Aorta (tissue), 5 donors: Measurements from ENCODE around the gene ADAMTSL3. TPM values are rescaled to one million over a fixed set of nuclear protein-coding genes. Genes with fewer than 3 reads are reported as not detected.
A peak's percentile ranks its signal among the peaks of the same experiment; 100 is the strongest.

ENCODE experiments used
- ATAC-seq: fragments of 200-7000 bp; cut with Tn5 transposase; one replicate; pipeline ENCODE4 v1.9.1; 2022; ENCODE audit warnings: moderate library complexity; ENCODE audit not compliant: low FRiP score
- DNase-seq, 2 donors: peaks; one replicate each; pipeline ENCODE4 v3.0.0-alpha.2; 2020
- H3K27ac ChIP-seq, 2 donors: one replicate each; pipeline ENCODE4 v1.5.1; 2013; ENCODE audit warnings: low read length in 2 of 2, mild to moderate bottlenecking in 2 of 2, moderate library complexity in 2 of 2, control low read depth in 1 of 2, inconsistent platforms in 1 of 2, low read depth in 1 of 2
- H3K27me3 ChIP-seq, 2 donors: one replicate each; pipeline ENCODE4 v1.6.1; 2013; ENCODE audit warnings: control low read depth in 1 of 2, low read length in 1 of 2, mild to moderate bottlenecking in 1 of 2, moderate library complexity in 1 of 2; ENCODE audit not compliant: insufficient read depth in 2 of 2, control insufficient read depth in 1 of 2
- H3K36me3 ChIP-seq, 2 donors: one replicate each; pipeline ENCODE4 v1.6.1; 2013; ENCODE audit warnings: control low read depth in 1 of 2, low read length in 1 of 2, mild to moderate bottlenecking in 1 of 2; ENCODE audit not compliant: insufficient read depth in 2 of 2, control insufficient read depth in 1 of 2
- H3K4me1 ChIP-seq, 2 donors: one replicate each; pipeline ENCODE4 v1.6.1; 2013; ENCODE audit warnings: low read length in 2 of 2, control low read depth in 1 of 2, mild to moderate bottlenecking in 1 of 2, moderate library complexity in 1 of 2; ENCODE audit not compliant: insufficient read depth in 2 of 2, control insufficient read depth in 1 of 2
- H3K4me3 ChIP-seq, 2 donors: one replicate each; pipeline ENCODE4 v1.5.1; 2013; ENCODE audit warnings: low read length in 2 of 2, control low read depth in 1 of 2, mild to moderate bottlenecking in 1 of 2
- H3K9me3 ChIP-seq: one replicate; pipeline ENCODE4 v1.6.1; 2013; ENCODE audit warnings: mild to moderate bottlenecking, low read length; ENCODE audit not compliant: control insufficient read depth
- WGBS, 2 donors: extraction: QIAGEN DNeasy Blood & Tissue Kit; methylation state at CpG; one replicate each; pipeline ENCODE4 v1.1.7; 2013; 5-methylcytosine and 5-hydroxymethylcytosine counted together
- intact Hi-C, 2 donors: fragments of 100-400 bp; cut with DNase I; formaldehyde crosslinking; loops; one replicate each; pipeline versions ENCODE4 v1.14.2 to v1.15.0; 2022
- polyA plus RNA-seq, 2 donors: library from polyadenylated mRNA; stranded (reverse); fragments of 200-250 nt; gene quantifications; one replicate each; pipeline ENCODE4 v1.2.3, GENCODE V29; 2013
- total RNA-seq, 2 donors: library from RNA; stranded (reverse); fragmentation: NEBNext Ultra II Directional; extraction: Animal tissue kit (Norgen Biotek cat#: 25700); gene quantifications; one replicate each; pipeline ENCODE4 v1.2.1, GENCODE V29; 2021
- donor health status: healthy with polysubstance abuse.
- donor health status: Bipolar disorder and iron deficiency.
- donor health status: DM: no; HTN: no; CAD: no.
- donor health status: DM: no; HTN: no; CAD: no.
- donor health status: DM: yes; HTN: yes; CAD: no.

ADAMTSL3 gene
- total and polyA plus RNA-seq, 4 donors = 4.6 to 74.5 (median 36.6) TPM

- WGBS, 2 donors = 19 to 22% methylated on average over 10 of the region's 10 CpGs
- Histone ChIP-seq H3K36me3 (peaks cover 0 to 2% of the 10 kb centered on the region in 2 donors), H3K27me3 (no peaks in the 10 kb centered on the region), H3K27ac (peak overlapping the region; percentile 69 to 99), H3K4me1 (peaks cover 6 to 11% of the 10 kb centered on the region in 2 donors), H3K4me3 (no peak overlapping the region), H3K9me3 (no peaks in the 10 kb centered on the region)
- DNase-seq (no peak), ATAC-seq (no peak)
- intact Hi-C loops = loop anchor here in 1 of 2 donors (5.0 kb wide), 1 partner anchor 41 kb away; the partner anchor contains the start of gene ADAMTSL3
Observed at GRCh38 chr15:83692746-83693581, 39.0 kb downstream of the ADAMTSL3 start.

- Histone ChIP-seq H3K9me3 (no peaks in the 10 kb centered on the region), H3K27ac (peak overlapping the region; percentile 69 to 94), H3K36me3 (peaks cover 0 to 2% of the 10 kb centered on the region in 2 donors), H3K4me3 (peak overlapping the region in 1 of 2 donors; percentile 19), H3K27me3 (no peaks in the 10 kb centered on the region), H3K4me1 (peaks cover 6 to 11% of the 10 kb centered on the region in 2 donors)
- WGBS, 2 donors = 24 to 31% methylated on average over 9 of the region's 9 CpGs
- DNase-seq (peak in 1 of 2 donors; percentile 54), ATAC-seq (peak; percentile 33)
- intact Hi-C loops = loop anchor here in 1 of 2 donors (5.0 kb wide), 1 partner anchor 42 kb away; the partner anchor contains the start of gene ADAMTSL3
Observed at GRCh38 chr15:83694015-83694414, 40.1 kb downstream of the ADAMTSL3 start.

GRCh38 chr15:83694536-83694935, 40.6 kb downstream of the ADAMTSL3 start:
- H3K4me1 ChIP-seq = peaks cover 8 to 11% of the 10 kb centered on the region in 2 donors
- H3K27ac ChIP-seq = peak overlapping the region in 1 of 2 donors; percentile 94
- DNase-seq (no peak), ATAC-seq (peak; percentile 60)
- intact Hi-C loops = loop anchor here in 1 of 2 donors (5.0 kb wide), 1 partner anchor 42 kb away; the partner anchor contains the start of gene ADAMTSL3
- H3K36me3 ChIP-seq = peaks cover 0 to 2% of the 10 kb centered on the region in 2 donors
- WGBS, 2 donors = 2 to 8% methylated on average over 5 of the region's 5 CpGs
- no peaks in the 10 kb centered on the region for H3K27me3 ChIP-seq
- no peaks in the 10 kb centered on the region for H3K9me3 ChIP-seq
- peak overlapping the region in 1 of 2 donors; percentile 19 for H3K4me3 ChIP-seq

GRCh38 chr15:83695246-83695645, 41.3 kb downstream of the ADAMTSL3 start:
- H3K4me3 ChIP-seq = no peak overlapping the region
- WGBS, 2 donors = 10 to 11% methylated on average over 3 of the region's 3 CpGs
- intact Hi-C loops = no loop called here
- no peaks in the 10 kb centered on the region for H3K27me3 ChIP-seq
- peaks cover 0 to 2% of the 10 kb centered on the region in 2 donors for H3K36me3 ChIP-seq
- peaks cover 8 to 11% of the 10 kb centered on the region in 2 donors for H3K4me1 ChIP-seq
- no peaks in the 10 kb centered on the region for H3K9me3 ChIP-seq
- DNase-seq = no peak
- peak overlapping the region in 1 of 2 donors; percentile 94 for H3K27ac ChIP-seq
- no peak for ATAC-seq

- no peak overlapping the region for H3K4me3 ChIP-seq
- H3K4me1 ChIP-seq = peaks cover 8 to 11% of the 10 kb centered on the region in 2 donors
- intact Hi-C loops = no loop called here
- no peaks in the 10 kb centered on the region for H3K27me3 ChIP-seq
- peak overlapping the region in 1 of 2 donors; percentile 90 for H3K27ac ChIP-seq
- ATAC-seq (no peak), DNase-seq (no peak)
- no peaks in the 10 kb centered on the region for H3K36me3 ChIP-seq
- WGBS, 2 donors = 78 to 81% methylated on average over 7 of the region's 7 CpGs
- H3K9me3 ChIP-seq = no peaks in the 10 kb centered on the region
Observed at GRCh38 chr15:83695901-83696425, 42.0 kb downstream of the ADAMTSL3 start.

- H3K4me3 ChIP-seq = no peak overlapping the region
- H3K36me3 ChIP-seq = no peaks in the 10 kb centered on the region
- no peaks in the 10 kb centered on the region for H3K9me3 ChIP-seq
- DNase-seq (no peak), ATAC-seq (no peak)
- no peaks in the 10 kb centered on the region for H3K27me3 ChIP-seq
- H3K27ac ChIP-seq = peak overlapping the region in 1 of 2 donors; percentile 67
- intact Hi-C loops = no loop called here
- H3K4me1 ChIP-seq = peaks cover 6 to 11% of the 10 kb centered on the region in 2 donors
Observed at GRCh38 chr15:83697716-83698115, 43.8 kb downstream of the ADAMTSL3 start.

- peaks cover 6 to 11% of the 10 kb centered on the region in 2 donors for H3K4me1 ChIP-seq
- WGBS, 2 donors = 93% methylated on average over 3 of the region's 3 CpGs
- H3K36me3 ChIP-seq = no peaks in the 10 kb centered on the region
- H3K27ac ChIP-seq = no peak overlapping the region
- H3K9me3 ChIP-seq = no peaks in the 10 kb centered on the region
- H3K27me3 ChIP-seq = no peaks in the 10 kb centered on the region
- no peak overlapping the region for H3K4me3 ChIP-seq
- ATAC-seq (no peak), DNase-seq (peak in 1 of 2 donors; percentile 76)
- intact Hi-C loops = no loop called here
Observed at GRCh38 chr15:83698294-83698693, 44.4 kb downstream of the ADAMTSL3 start.

GRCh38 chr15:83699028-83699427, 45.1 kb downstream of the ADAMTSL3 start:
- Histone ChIP-seq H3K4me3 (no peak overlapping the region), H3K4me1 (peaks cover 6 to 11% of the 10 kb centered on the region in 2 donors), H3K9me3 (no peaks in the 10 kb centered on the region), H3K36me3 (no peaks in the 10 kb centered on the region), H3K27me3 (no peaks in the 10 kb centered on the region), H3K27ac (no peak overlapping the region)
- DNase-seq (no peak), ATAC-seq (no peak)
- WGBS, 2 donors = 49 to 96% methylated on average over 2 of the region's 2 CpGs
- intact Hi-C loops = no loop called here
